Nephron progenitor cell (in vitro differentiated cells): ENCODE data around the gene COL5A2.

Experiments
- DNase-seq: peaks from one replicate; pipeline ENCODE4 v3.0.0; 2021
- H3K27ac Mint-ChIP-seq: 2 replicates; pipeline ENCODE4 v1.8.0; 2021; ENCODE audit warnings: mild to moderate bottlenecking, moderate library complexity, mixed read lengths
- H3K27me3 Mint-ChIP-seq: 2 replicates; pipeline ENCODE4 v1.8.0; 2021; ENCODE audit warnings: mild to moderate bottlenecking, low read depth, mixed read lengths; ENCODE audit not compliant: poor library complexity
- H3K36me3 Mint-ChIP-seq: 2 replicates; pipeline ENCODE4 v1.8.0; 2021; ENCODE audit warnings: low read depth, mixed read lengths
- H3K4me1 Mint-ChIP-seq: 2 replicates; pipeline ENCODE4 v1.8.0; 2021; ENCODE audit warnings: mixed read lengths
- H3K4me3 Mint-ChIP-seq: 2 replicates; pipeline ENCODE4 v1.8.0; 2021; ENCODE audit warnings: mild to moderate bottlenecking, moderate library complexity, mixed read lengths
- H3K9me3 Mint-ChIP-seq: 2 replicates; pipeline ENCODE4 v1.8.0; 2021; ENCODE audit warnings: mild to moderate bottlenecking, moderate library complexity, mixed read lengths
- TF ChIP-seq, protein P1 (sequence below): fragments of 200-600 bp; sonication (generic); IDR thresholded peaks from 2 replicates; pipeline ENCODE4 v1.5.0; 2021; ENCODE audit warnings: antibody characterized with exemption

Gene COL5A2

DNA sequence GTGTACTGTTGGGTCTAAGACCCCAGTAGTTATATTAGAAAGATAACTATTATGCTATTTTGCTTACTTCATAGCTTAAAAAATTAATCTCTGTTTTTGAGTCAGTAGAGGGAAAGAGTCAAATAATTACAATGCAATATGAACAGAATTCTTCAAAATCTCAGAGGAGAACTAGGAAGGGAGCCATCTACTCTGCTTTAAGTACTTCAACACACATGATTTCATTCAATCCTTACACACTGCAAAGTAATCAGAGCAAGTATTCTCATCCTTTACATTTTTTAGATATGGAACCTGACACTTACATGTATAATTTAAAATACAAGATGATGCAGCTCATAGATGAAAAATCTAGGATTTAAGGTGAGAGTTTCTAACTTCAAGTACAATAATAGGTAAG, 27.7 kb downstream of the COL5A2 start:
- TF ChIP-seq, protein P1, sequence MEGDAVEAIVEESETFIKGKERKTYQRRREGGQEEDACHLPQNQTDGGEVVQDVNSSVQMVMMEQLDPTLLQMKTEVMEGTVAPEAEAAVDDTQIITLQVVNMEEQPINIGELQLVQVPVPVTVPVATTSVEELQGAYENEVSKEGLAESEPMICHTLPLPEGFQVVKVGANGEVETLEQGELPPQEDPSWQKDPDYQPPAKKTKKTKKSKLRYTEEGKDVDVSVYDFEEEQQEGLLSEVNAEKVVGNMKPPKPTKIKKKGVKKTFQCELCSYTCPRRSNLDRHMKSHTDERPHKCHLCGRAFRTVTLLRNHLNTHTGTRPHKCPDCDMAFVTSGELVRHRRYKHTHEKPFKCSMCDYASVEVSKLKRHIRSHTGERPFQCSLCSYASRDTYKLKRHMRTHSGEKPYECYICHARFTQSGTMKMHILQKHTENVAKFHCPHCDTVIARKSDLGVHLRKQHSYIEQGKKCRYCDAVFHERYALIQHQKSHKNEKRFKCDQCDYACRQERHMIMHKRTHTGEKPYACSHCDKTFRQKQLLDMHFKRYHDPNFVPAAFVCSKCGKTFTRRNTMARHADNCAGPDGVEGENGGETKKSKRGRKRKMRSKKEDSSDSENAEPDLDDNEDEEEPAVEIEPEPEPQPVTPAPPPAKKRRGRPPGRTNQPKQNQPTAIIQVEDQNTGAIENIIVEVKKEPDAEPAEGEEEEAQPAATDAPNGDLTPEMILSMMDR = no peak
- Mint-ChIP-seq H3K27me3 (no peaks in the 10 kb centered on the region), H3K36me3 (peaks cover 20% of the 10 kb centered on the region), H3K27ac (no peak overlapping the region), H3K4me3 (no peak overlapping the region), H3K4me1 (peaks cover 7% of the 10 kb centered on the region), H3K9me3 (peaks cover 4% of the 10 kb centered on the region)
- no peak for DNase-seq

DNA sequence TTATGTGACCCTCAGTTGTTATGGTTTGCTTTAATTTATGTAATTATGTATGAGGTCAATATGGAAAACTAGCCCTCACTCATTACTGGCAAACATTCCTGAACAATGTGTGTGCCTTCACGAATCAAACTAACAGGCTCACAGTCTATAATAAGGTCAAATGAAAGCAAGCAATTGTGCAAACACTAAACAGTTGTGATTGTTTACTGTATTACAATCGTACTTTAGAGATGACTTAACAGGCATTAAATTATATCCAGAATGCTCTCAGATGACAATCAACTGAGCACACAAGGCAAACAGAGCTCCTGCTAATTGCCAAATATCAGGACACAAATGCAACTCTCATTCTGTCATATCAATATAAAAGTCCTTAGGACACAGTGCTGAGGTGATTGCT, 29.5 kb downstream of the COL5A2 start:
- H3K27ac Mint-ChIP-seq = no peak overlapping the region

DNA sequence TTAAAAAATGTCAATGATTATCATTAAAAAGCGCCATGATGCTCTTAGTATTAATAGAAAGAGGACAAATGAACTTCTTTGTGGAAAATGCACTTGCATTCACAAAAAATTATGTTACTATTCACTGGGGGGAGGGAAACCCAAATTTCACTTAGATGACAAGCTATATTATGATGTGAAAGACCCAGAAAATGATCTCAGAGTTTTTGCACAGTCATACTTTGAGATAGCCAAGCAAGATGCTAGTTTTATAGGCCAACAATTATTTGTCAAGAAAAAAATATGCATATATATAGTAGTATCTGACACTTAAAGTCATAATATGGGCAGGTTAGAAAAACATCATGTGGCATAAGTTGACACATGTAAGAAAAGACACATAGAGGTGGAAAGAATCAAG, 31.6 kb downstream of the COL5A2 start:
- no peak overlapping the region for H3K27ac Mint-ChIP-seq
- DNase-seq = no peak
- peaks cover 4% of the 10 kb centered on the region for H3K9me3 Mint-ChIP-seq
- H3K4me3 Mint-ChIP-seq = no peak overlapping the region
- peaks cover 15% of the 10 kb centered on the region for H3K36me3 Mint-ChIP-seq
- H3K27me3 Mint-ChIP-seq = no peaks in the 10 kb centered on the region
- peaks cover 17% of the 10 kb centered on the region for H3K4me1 Mint-ChIP-seq
- TF ChIP-seq, protein P1 = no peak

More for the DNA sequence above, 29.5 kb downstream of the COL5A2 start:
- Mint-ChIP-seq H3K4me1 (peaks cover 7% of the 10 kb centered on the region), H3K4me3 (no peak overlapping the region), H3K36me3 (peaks cover 26% of the 10 kb centered on the region), H3K9me3 (peaks cover 4% of the 10 kb centered on the region), H3K27me3 (no peaks in the 10 kb centered on the region)
- DNase-seq = no peak
- TF ChIP-seq, protein P1 = no peak

DNA sequence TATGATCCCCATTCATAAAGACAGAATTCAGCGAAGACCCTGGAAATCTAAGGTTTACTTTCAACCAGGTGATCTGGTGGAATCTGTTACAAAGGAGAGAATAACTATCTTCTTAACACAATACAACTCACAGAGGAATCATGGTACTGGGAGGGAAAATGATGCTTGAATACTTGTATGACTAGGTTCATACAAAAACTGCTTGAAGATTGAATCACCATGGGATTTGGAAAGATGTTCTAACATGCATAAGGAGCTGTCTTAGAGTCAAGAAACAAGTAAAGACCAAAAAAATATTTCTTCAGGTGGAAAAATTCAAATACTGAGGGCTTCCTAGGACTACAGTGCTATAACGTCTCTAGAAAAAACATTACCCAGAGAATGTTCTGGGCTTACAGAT, 32.2 kb downstream of the COL5A2 start:
- TF ChIP-seq, protein P1 = no peak

DNA sequence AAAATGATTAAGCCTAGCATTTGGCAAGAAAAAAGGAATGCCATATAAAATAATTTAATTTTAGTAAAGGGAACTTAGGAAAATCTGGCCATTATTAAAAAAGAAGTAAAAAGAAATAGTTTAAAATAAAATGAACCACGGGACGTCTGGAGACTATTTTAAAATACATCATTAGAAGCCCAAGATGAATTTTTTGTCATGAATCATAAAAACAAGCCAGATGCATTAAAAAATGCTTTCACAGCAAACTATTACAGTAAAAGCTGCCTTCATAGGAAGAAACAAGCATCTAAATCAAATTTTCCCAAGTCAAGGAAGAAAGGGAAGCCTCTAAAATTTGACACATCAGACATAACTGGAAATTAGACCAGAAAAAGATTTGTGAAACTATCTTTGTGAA, 33.0 kb downstream of the COL5A2 start:
- Mint-ChIP-seq H3K27ac (no peak overlapping the region), H3K4me3 (no peak overlapping the region), H3K36me3 (peaks cover 15% of the 10 kb centered on the region), H3K27me3 (no peaks in the 10 kb centered on the region), H3K4me1 (peaks cover 10% of the 10 kb centered on the region), H3K9me3 (peaks cover 4% of the 10 kb centered on the region)
- TF ChIP-seq, protein P1 = no peak
- DNase-seq = no peak

More for the DNA sequence above, 32.2 kb downstream of the COL5A2 start:
- Mint-ChIP-seq H3K9me3 (peaks cover 4% of the 10 kb centered on the region), H3K4me3 (no peak overlapping the region), H3K27ac (no peak overlapping the region), H3K36me3 (peaks cover 15% of the 10 kb centered on the region), H3K4me1 (peaks cover 11% of the 10 kb centered on the region), H3K27me3 (no peaks in the 10 kb centered on the region)
- DNase-seq = no peak

DNA sequence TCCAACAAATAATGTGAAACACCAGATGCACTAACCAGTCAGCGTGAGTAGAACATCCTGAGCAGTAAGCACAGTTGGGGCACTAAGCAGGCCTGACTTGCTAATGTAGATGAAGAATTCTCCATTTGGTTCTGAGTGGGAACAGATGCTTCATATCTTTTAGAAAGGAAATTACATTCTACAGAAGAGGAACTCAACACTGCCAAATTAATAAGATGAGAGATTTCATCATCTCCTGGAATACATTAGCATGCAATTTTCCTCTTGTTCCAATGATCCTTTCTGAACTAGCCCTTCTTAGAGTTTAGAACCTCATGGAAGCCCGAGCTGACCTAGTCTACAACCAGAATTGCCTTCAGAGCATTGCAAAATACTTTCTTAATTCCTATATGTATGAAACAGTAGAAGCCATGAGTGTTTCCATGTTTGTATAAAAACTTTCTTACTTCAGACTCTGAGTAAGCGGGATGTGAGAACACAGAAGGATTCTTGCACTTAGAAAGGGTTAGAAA, 34.8 kb downstream of the COL5A2 start:
- peaks cover 4% of the 10 kb centered on the region for H3K9me3 Mint-ChIP-seq
- no peak overlapping the region for H3K27ac Mint-ChIP-seq
- TF ChIP-seq, protein P1 = no peak
- no peak for DNase-seq
- peaks cover 15% of the 10 kb centered on the region for H3K36me3 Mint-ChIP-seq
- H3K4me3 Mint-ChIP-seq = no peak overlapping the region
- no peaks in the 10 kb centered on the region for H3K27me3 Mint-ChIP-seq
- H3K4me1 Mint-ChIP-seq = peaks cover 10% of the 10 kb centered on the region
